C4-2B (cell line): ENCODE results near the gene PDE5A.
A peak's percentile ranks its signal among the peaks of the same experiment; 100 is the strongest.
"Not testable (repeated sequence)": the region's sequence is repeated elsewhere in the genome, so short reads cannot be mapped to it uniquely, and the experiment has no call there.

Experiments
- H3K27ac ChIP-seq: fragments of 450-650 bp; 2 replicates; pipeline ENCODE4 v1.5.1; 2017
- ZFX ChIP-seq: fragments of 450-650 bp; IDR thresholded peaks from 2 replicates; pipeline ENCODE4 v1.6.1; 2017
- TF ChIP-seq, protein P1 (sequence below): fragments of 450-650 bp; conservative IDR thresholded peaks from 2 replicates; pipeline ENCODE4 v1.5.1; 2017; ENCODE audit warnings: mild to moderate bottlenecking

Gene PDE5A

DNA sequence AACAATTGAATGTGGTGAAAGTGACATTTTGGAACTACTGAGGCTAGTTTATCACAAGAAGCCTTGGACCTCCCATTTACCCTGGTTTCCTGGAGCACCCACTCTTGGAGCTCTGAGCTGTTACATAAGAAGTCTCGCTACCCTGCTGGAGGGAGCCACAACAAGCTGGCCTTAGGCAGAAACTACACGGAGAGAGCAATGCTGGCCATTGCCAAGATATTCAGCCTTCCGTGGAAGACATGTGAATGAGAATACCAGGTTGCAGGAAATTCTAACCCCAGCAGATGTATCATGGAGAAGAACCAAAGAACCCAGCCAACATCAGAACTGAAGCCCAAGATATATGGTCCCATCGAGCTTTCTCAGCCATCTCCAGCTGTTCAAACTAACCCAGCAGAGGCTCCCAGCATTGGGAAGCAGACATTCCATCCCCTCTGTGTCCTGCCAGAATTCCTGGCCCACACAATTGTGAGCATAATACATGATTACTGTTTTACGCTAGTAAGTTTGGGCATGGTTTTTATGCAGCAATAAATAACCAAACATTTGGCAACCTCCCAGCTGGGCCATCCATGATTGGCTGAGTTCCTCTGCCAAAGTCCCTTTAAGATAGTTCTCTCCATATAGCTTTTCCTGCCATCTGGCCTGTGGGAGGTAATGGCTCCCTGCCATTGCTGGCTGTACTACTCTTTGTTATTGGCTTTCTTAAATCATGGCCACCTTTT is 17.9 kb upstream of the PDE5A start:
- TF ChIP-seq, protein P1, sequence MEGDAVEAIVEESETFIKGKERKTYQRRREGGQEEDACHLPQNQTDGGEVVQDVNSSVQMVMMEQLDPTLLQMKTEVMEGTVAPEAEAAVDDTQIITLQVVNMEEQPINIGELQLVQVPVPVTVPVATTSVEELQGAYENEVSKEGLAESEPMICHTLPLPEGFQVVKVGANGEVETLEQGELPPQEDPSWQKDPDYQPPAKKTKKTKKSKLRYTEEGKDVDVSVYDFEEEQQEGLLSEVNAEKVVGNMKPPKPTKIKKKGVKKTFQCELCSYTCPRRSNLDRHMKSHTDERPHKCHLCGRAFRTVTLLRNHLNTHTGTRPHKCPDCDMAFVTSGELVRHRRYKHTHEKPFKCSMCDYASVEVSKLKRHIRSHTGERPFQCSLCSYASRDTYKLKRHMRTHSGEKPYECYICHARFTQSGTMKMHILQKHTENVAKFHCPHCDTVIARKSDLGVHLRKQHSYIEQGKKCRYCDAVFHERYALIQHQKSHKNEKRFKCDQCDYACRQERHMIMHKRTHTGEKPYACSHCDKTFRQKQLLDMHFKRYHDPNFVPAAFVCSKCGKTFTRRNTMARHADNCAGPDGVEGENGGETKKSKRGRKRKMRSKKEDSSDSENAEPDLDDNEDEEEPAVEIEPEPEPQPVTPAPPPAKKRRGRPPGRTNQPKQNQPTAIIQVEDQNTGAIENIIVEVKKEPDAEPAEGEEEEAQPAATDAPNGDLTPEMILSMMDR = no peak
- TF ChIP-seq ZFX = no peak
- no peak overlapping the region for H3K27ac ChIP-seq

DNA sequence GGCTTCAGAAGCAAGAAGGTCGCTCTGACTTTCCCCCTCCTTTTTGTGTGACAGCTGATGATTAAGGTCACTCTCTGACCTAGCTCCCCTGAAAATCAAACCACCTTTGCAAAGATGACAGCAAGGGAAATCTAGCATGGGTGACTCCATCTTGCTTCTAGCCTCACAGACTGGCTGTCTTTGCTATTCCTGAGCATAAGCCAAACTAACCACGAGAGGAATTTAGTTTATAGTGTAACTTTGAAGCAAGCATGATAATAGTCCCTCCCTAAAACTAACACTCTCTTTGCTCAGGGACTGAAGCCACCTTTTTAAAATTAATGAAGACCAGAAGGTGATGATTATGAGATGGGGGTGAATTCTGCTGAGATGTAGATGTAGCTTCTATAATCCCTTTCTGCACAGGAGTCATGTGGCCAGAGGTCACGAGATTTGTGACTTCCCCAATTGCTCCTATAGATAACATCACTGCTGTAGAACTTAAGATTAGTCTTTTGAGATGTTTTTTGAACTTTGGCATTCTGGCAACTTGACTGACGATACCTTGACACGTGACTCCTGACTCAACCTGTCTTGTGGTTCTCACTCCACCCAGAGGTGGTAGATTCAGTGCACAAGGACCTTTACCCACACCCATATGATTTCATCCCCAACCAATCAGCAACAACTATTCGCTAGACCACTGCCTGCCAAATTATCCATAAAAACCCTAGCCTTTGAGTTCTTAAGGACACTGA is 14.9 kb upstream of the PDE5A start:
- no peak for TF ChIP-seq ZFX
- TF ChIP-seq, protein P1 = no peak
- no peak overlapping the region for H3K27ac ChIP-seq

- TF ChIP-seq, protein P1 = no peak
- TF ChIP-seq ZFX = no peak
- H3K27ac ChIP-seq = no peak overlapping the region
Measured at GRCh38 chr4:119641765-119642164, 13.2 kb upstream of the PDE5A start.

DNA sequence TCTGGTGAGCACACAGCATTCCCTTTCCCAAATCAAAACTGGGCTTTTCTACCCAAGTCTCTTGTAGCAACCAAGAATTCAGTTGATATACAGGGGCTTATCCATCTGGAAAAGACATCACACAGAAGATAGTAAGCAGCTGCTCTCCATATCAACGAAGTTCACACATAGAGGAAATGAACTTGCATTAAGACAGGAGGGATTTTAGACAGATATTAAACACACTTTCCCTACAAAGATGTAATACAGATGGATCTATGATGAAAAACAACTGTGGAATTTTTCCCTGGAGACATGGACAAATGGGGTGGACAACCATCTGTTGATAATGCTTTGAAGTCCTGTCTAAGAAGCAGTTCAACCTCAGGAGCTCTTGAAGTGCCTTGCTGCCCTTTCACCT is 9.8 kb upstream of the PDE5A start:
- no peak overlapping the region for H3K27ac ChIP-seq
- TF ChIP-seq, protein P1 = no peak
- no peak for TF ChIP-seq ZFX

- H3K27ac ChIP-seq = not testable (repeated sequence)
Measured at GRCh38 chr4:119636851-119637250, 8.2 kb upstream of the PDE5A start.

- H3K27ac ChIP-seq = no peak overlapping the region
- no peak for TF ChIP-seq ZFX
- TF ChIP-seq, protein P1 = no peak
Measured at GRCh38 chr4:119632216-119632615, 3.6 kb upstream of the PDE5A start.

DNA sequence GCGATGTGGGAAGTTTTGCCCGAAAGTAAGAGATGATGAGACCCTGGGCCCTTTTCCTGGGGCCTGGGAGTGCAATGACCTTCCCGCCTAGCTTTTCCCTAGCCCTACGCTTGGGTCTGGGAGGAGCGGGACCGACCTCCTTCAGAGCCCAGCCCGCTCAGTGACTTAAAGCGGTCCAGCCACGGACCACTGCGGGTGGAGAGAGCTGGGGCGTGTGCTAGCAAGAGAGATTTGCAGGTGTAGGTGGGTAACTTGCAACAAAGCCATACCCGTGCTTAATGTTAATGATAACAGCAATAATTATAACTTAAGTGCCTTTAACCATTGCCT is 503 bp upstream of the PDE5A start:
- H3K27ac ChIP-seq = no peak overlapping the region
- TF ChIP-seq ZFX = no peak
- TF ChIP-seq, protein P1 = peak; percentile 66
